K562 (cell line): ENCODE measurements around the gene MBD1. TPM values are rescaled to one million over a fixed set of nuclear protein-coding genes. Genes with fewer than 3 reads are reported as not detected.
"Not testable (repeated sequence)": the region's sequence is repeated elsewhere in the genome, so short reads cannot be mapped to it uniquely, and the experiment has no call there.

Source experiments
- ATAC-seq: fragments of 200-7000 bp; cut with Tn5 transposase; 3 replicates; pipeline ENCODE4 v1.9.1; 2020; ENCODE audit warnings: moderate library complexity
- BruUV-seq: library from RNA; stranded (reverse); fragments of 400-500 nt; replicated peaks from 2 replicates; lab custom pipeline; 2021; lab: Mats Ljungman, UMichigan
- CTCF ChIA-PET: fragments of 300-600 bp; formaldehyde crosslinking; extraction: SDS; loops from one replicate; lab custom pipeline; 2021; ENCODE audit warnings: low intra/inter-chr PET ratio; lab: Yijun Ruan, JAX
- POLR2A ChIA-PET: fragments of 300-600, 350-650 bp; sonication (Branson Sonifier 250); formaldehyde crosslinking; extraction: SDS; loops from one replicate; lab custom pipeline; 2021; ENCODE audit warnings: antibody characterized with exemption, inconsistent platforms; lab: Yijun Ruan, JAX
- DNase-seq, 4 experiments: peaks; one replicate each; pipeline versions ENCODE4 v3.0.0 to v3.0.0-alpha.2; 2011 to 2018; ENCODE audit warnings: low spot score in 3 of 4, mixed read lengths in 3 of 4; ENCODE audit errors: extremely low read depth in 1 of 4
- FAIRE-seq: peaks from 2 replicates; lab custom pipeline; 2011; peaks lifted over from hg19 to GRCh38; lab: Jason Lieb, UNC
- H2AFZ ChIP-seq: 2 replicates; pipeline ENCODE4 v1.6.0; 2011; ENCODE audit warnings: low read depth, low read length, control low read depth, inconsistent platforms
- H3K27ac ChIP-seq: fragments of 200-600 bp; 3 replicates; pipeline ENCODE4 v1.8.0; 2011; ENCODE audit warnings: low read depth, mild to moderate bottlenecking, control low read depth, inconsistent platforms, low read length, moderate library complexity, mixed read lengths; ENCODE audit errors: extremely low read depth
- H3K27me3 ChIP-seq, 2 experiments: fragments of 300-600 bp in 1 of 2; 2 replicates in 1 of 2; 3 replicates in 1 of 2; pipeline versions ENCODE4 v1.6.0 to v1.8.0; 2011; ENCODE audit warnings: inconsistent platforms in 2 of 2, low read length in 2 of 2, mild to moderate bottlenecking in 1 of 2, mixed read lengths in 1 of 2, moderate library complexity in 1 of 2; ENCODE audit not compliant: control insufficient read depth in 2 of 2, insufficient read depth in 2 of 2
- H3K36me3 ChIP-seq: fragments of 300-600 bp; 3 replicates; pipeline ENCODE4 v1.8.0; 2011; ENCODE audit warnings: mild to moderate bottlenecking, low read length, inconsistent platforms; ENCODE audit not compliant: control insufficient read depth, insufficient read depth
- H3K4me1 ChIP-seq, 2 experiments: fragments of 200-600 bp in 1 of 2; replicated peaks in 1 of 2; 2 replicates in 1 of 2; 3 replicates in 1 of 2; pipeline versions ENCODE4 v1.5.1 to v1.8.0; 2011; ENCODE audit warnings: inconsistent platforms in 2 of 2, low read length in 2 of 2, mild to moderate bottlenecking in 1 of 2, mixed read lengths in 1 of 2, moderate library complexity in 1 of 2; ENCODE audit not compliant: control insufficient read depth in 2 of 2, insufficient read depth in 2 of 2
- H3K4me2 ChIP-seq: 2 replicates; pipeline ENCODE4 v1.6.1; 2011; ENCODE audit warnings: low read length, control low read depth, inconsistent platforms, mixed read lengths; ENCODE audit not compliant: insufficient read depth
- H3K4me3 ChIP-seq: fragments of 200-600 bp; sonication (generic), shearing (Covaris generic); 2 replicates; pipeline ENCODE4 v1.5.1; 2016; ENCODE audit warnings: control low read depth, inconsistent platforms
- H3K79me2 ChIP-seq: fragments of 200-600 bp; 3 replicates; pipeline ENCODE4 v1.8.0; 2011; ENCODE audit warnings: low read length, inconsistent platforms; ENCODE audit not compliant: control insufficient read depth, insufficient read depth
- H3K9ac ChIP-seq, 2 experiments: 2 replicates each; pipeline versions ENCODE4 v1.6.0 to v1.6.1; 2011; ENCODE audit warnings: low read depth in 2 of 2, low read length in 2 of 2, control low read depth in 1 of 2, inconsistent platforms in 1 of 2, mild to moderate bottlenecking in 1 of 2, mixed read lengths in 1 of 2; ENCODE audit not compliant: insufficient read depth in 1 of 2
- H3K9me1 ChIP-seq: one replicate; pipeline ENCODE4 v1.6.0; 2011; ENCODE audit warnings: inconsistent platforms, mild to moderate bottlenecking, low read length, moderate library complexity; ENCODE audit not compliant: control insufficient read depth, insufficient read depth
- H3K9me3 ChIP-seq: replicated peaks from 2 replicates; pipeline ENCODE4 v1.5.1; 2011; ENCODE audit warnings: low read depth, low read length, inconsistent platforms; ENCODE audit not compliant: control insufficient read depth, insufficient read depth
- H4K20me1 ChIP-seq: replicated peaks from 2 replicates; pipeline ENCODE4 v1.6.1; 2011; ENCODE audit warnings: low read length, inconsistent platforms, mixed read lengths; ENCODE audit not compliant: control insufficient read depth, insufficient read depth
- ZBTB40 ChIP-seq, 2 experiments: fragments of 450-650 bp in 1 of 2; sonication (generic) in 1 of 2; formaldehyde crosslinking in 1 of 2; IDR thresholded peaks; 2 replicates each; pipeline versions ENCODE4 v1.7.1 to v1.9.0; 2016 to 2022; ENCODE audit warnings: inconsistent platforms in 1 of 2, mild to moderate bottlenecking in 1 of 2, missing genetic modification reagents in 1 of 2
- WGBS: fragments of 100-300 bp; shearing (Covaris generic); methylation state at CpG from one replicate; pipeline ENCODE4 v1.1.6; 2016; ENCODE audit warnings: low coverage, mixed read lengths; ENCODE audit not compliant: insufficient coverage; ENCODE audit errors: missing lambda C conversion rate; 5-methylcytosine and 5-hydroxymethylcytosine counted together
- in situ Hi-C: fragments of 300-500 bp; cut with MboI; formaldehyde crosslinking; loops from 4 replicates; pipeline ENCODE4 v1.15.0; 2018; ENCODE audit warnings: inconsistent platforms, mixed read lengths
- intact Hi-C: fragments of 100-400 bp; cut with micrococcal nuclease; formaldehyde crosslinking; loops from 2 replicates; pipeline ENCODE4 v1.14.2; 2022
- polyA plus RNA-seq, 8 experiments: library from polyadenylated mRNA; depleted of rRNA in 4 of 8; stranded (reverse) in 5 of 8; unstranded in 3 of 8; fragments of >200 nt; fragmentation: Nextera tagmentation in 2 of 8; fragmentation: Illumina TruSeq in 1 of 8; extraction: Ambion mirVana in 2 of 8; extraction: Trizol in 1 of 8; gene quantifications; 2 replicates each; pipeline versions ENCODE4 v1.2.1 to v1.2.3, GENCODE V29; 2011 to 2014; ENCODE audit warnings: inconsistent platforms in 1 of 8, missing spikeins in 1 of 8
- total RNA-seq, 7 experiments: library from RNA; depleted of rRNA in 6 of 7; stranded (reverse); fragments of >200 nt in 6 of 7; fragmentation: Illumina TruSeq in 2 of 7; extraction: Trizol in 2 of 7; gene quantifications; 2 replicates each; pipeline versions ENCODE4 v1.2.1 to v1.2.3, GENCODE V29; 2011 to 2021; ENCODE audit warnings: low replicate concordance in 1 of 7

Gene MBD1
- total and polyA plus RNA-seq, 9 of the 15 experiments (the other 6 are each of a cell fraction or from before 2014, with no cell fraction given), result 3.0 to 59.7 (median 31.7) TPM

- ATAC-seq; H3K9me1 ChIP-seq; DNase-seq; POLR2A ChIA-PET; FAIRE-seq; BruUV-seq; H3K27me3 ChIP-seq; H4K20me1 ChIP-seq; H3K9me3 ChIP-seq; in situ Hi-C loops; TF ChIP-seq ZBTB40 (CRISPR knock-in tag; IDR thresholded peaks at IDR 0.05): not testable (repeated sequence)
- peak overlapping the region; percentile 83 to 90; a peak in 3 of 4 replicates for H3K9ac ChIP-seq
- H3K4me1 ChIP-seq, result peaks cover 3 to 20% of the 10 kb centered on the region in 2 experiments; a peak in 3 of 5 replicates
- intact Hi-C loops, result loop anchor here (5.0 kb wide), 1 partner anchor 139 kb away; no protein-coding TSS in a partner anchor
- H2AFZ ChIP-seq, result peak overlapping the region; percentile 99
- peaks cover 29% of the 10 kb centered on the region; the same call in 2 of the 3 replicates for H3K36me3 ChIP-seq
- peak overlapping the region; percentile 84 for H3K4me3 ChIP-seq
- H3K27ac ChIP-seq, result peak overlapping the region; percentile 89
- 63% methylated on average over 13 of the region's 21 CpGs for WGBS
- peaks cover 17% of the 10 kb centered on the region for H3K79me2 ChIP-seq
- CTCF ChIA-PET, result interaction anchor here (0.6 kb wide), 1 partner anchor 285 kb away, joined by 3 read pairs; no protein-coding TSS in a partner anchor
- TF ChIP-seq ZBTB40 (IDR thresholded peaks at IDR 0.05), result peak; percentile 87
- peak overlapping the region; percentile 95 for H3K4me2 ChIP-seq
Observed at GRCh38 chr18:50288348-50289107, 7.2 kb upstream of the MBD1 start.
